ENCODE measurements around the gene IDUA. TPM values are rescaled to one million over a fixed set of nuclear protein-coding genes. Genes with fewer than 3 reads are reported as not detected.

Gene IDUA
- total RNA-seq, 4 donors from 2014 or later: 11.0 to 33.1 (median 19.7) TPM

GRCh38 chr4:1029529-1029928 lies 42.7 kb downstream of the IDUA start:
- no peak overlapping the region for H3K4me3 ChIP-seq

DNA sequence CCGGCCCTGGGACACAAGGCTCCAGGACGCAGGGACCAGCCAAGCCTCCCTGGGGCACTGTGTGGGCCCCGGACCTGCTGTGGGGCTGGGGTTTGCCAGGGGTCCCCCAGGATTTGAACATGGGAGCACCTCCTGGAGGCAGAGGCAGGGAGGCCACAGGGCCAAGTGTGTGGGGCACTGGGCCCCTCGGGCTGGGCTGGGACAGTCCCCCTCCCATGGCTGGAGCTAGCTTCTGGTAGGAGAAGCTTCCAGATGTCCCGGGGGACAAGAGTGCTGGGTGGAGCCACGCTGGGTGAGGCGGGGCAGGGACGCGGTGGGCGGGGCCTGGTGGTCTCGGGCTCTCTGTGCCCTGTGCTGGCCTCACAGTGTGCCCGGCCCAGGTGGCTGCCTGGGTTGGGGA lies 43.2 kb downstream of the IDUA start:
- Histone ChIP-seq H3K4me1 (peaks cover 16% of the 10 kb centered on the region), H3K27me3 (peaks cover 40% of the 10 kb centered on the region), H3K36me3 (peaks cover 4% of the 10 kb centered on the region), H3K27ac (no peak overlapping the region), H3K4me3 (no peak overlapping the region), H3K9me3 (no peaks in the 10 kb centered on the region)
- 41% methylated on average over 6 of the region's 12 CpGs for WGBS
- DNase-seq (ENCODE audit: low spot score in 2 of 2): no peak
- TF ChIP-seq EP300 (IDR thresholded peaks at IDR 0.05) (no peak), POLR2AphosphoS5 (IDR thresholded peaks at IDR 0.05) (no peak)

More at GRCh38 chr4:1029529-1029928, 42.7 kb downstream of the IDUA start:
- Histone ChIP-seq H3K27ac (no peak overlapping the region), H3K9me3 (no peaks in the 10 kb centered on the region), H3K4me1 (peaks cover 14% of the 10 kb centered on the region), H3K27me3 (peaks cover 40% of the 10 kb centered on the region), H3K36me3 (peaks cover 9% of the 10 kb centered on the region)
- no peak for TF ChIP-seq POLR2A (IDR thresholded peaks at IDR 0.05)
- TF ChIP-seq POLR2AphosphoS5 (IDR thresholded peaks at IDR 0.05): no peak
- TF ChIP-seq EP300 (IDR thresholded peaks at IDR 0.05): no peak
- TF ChIP-seq, protein P1, sequence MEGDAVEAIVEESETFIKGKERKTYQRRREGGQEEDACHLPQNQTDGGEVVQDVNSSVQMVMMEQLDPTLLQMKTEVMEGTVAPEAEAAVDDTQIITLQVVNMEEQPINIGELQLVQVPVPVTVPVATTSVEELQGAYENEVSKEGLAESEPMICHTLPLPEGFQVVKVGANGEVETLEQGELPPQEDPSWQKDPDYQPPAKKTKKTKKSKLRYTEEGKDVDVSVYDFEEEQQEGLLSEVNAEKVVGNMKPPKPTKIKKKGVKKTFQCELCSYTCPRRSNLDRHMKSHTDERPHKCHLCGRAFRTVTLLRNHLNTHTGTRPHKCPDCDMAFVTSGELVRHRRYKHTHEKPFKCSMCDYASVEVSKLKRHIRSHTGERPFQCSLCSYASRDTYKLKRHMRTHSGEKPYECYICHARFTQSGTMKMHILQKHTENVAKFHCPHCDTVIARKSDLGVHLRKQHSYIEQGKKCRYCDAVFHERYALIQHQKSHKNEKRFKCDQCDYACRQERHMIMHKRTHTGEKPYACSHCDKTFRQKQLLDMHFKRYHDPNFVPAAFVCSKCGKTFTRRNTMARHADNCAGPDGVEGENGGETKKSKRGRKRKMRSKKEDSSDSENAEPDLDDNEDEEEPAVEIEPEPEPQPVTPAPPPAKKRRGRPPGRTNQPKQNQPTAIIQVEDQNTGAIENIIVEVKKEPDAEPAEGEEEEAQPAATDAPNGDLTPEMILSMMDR (IDR thresholded peaks at IDR 0.05): no peak
- no peak for DNase-seq (ENCODE audit: low spot score in 2 of 2)
- 56% methylated on average over 8 of the region's 17 CpGs for whole genome bisulfite sequencing

- H3K27me3 ChIP-seq: peaks cover 40% of the 10 kb centered on the region
- no peaks in the 10 kb centered on the region for H3K9me3 ChIP-seq
- WGBS: 39% methylated on average over 3 of the region's 16 CpGs
- TF ChIP-seq, protein P1 (IDR thresholded peaks at IDR 0.05): no peak
- TF ChIP-seq POLR2AphosphoS5 (IDR thresholded peaks at IDR 0.05) (no peak), EP300 (IDR thresholded peaks at IDR 0.05) (no peak), POLR2A (IDR thresholded peaks at IDR 0.05) (no peak)
- peaks cover 22% of the 10 kb centered on the region for H3K4me1 ChIP-seq
- DNase-seq (ENCODE audit: low spot score in 2 of 2): no peak
- no peak overlapping the region for H3K4me3 ChIP-seq
- no peaks in the 10 kb centered on the region for H3K36me3 ChIP-seq
- no peak overlapping the region for H3K27ac ChIP-seq
These were observed 43.7 kb downstream of the IDUA start for GRCh38 chr4:1030559-1030958.

DNA sequence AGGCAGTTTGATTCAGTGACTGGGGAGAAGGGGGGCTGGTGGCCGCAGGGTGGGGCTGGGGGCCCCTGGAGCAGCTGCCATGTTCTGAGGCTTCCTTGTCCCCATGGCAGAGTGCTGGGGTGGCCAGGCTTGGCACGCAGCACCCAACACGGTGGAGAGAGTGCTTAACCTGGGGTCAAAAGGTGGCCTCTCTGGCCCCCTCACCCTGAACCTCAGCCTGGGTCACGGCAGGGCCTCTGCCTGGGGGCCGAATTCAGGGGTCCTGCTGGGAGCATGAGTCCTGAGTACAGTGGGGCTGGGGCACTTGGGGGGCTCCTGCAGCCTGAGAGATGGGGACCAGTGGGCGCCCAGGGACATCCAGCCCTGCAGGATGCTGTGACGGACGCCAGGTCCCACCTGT lies 44.5 kb downstream of the IDUA start:
- H3K4me1 ChIP-seq: peaks cover 23% of the 10 kb centered on the region

GRCh38 chr4:1031956-1032795 lies 45.3 kb downstream of the IDUA start:
- 60% methylated on average over 10 of the region's 37 CpGs for WGBS
- H3K36me3 ChIP-seq: no peaks in the 10 kb centered on the region

More for the DNA sequence above, 44.5 kb downstream of the IDUA start:
- TF ChIP-seq POLR2A (IDR thresholded peaks at IDR 0.05) (no peak), POLR2AphosphoS5 (IDR thresholded peaks at IDR 0.05) (no peak), EP300 (IDR thresholded peaks at IDR 0.05) (no peak)
- TF ChIP-seq, protein P1 (IDR thresholded peaks at IDR 0.05): no peak
- no peaks in the 10 kb centered on the region for H3K9me3 ChIP-seq
- no peak overlapping the region for H3K4me3 ChIP-seq
- WGBS: no CpG with 5 or more reads among the region's 8 CpGs
- H3K27ac ChIP-seq: no peak overlapping the region
- no peak for DNase-seq (ENCODE audit: low spot score in 2 of 2)
- peaks cover 40% of the 10 kb centered on the region for H3K27me3 ChIP-seq
- no peaks in the 10 kb centered on the region for H3K36me3 ChIP-seq

More at GRCh38 chr4:1031956-1032795, 45.3 kb downstream of the IDUA start:
- H3K27ac ChIP-seq: no peak overlapping the region
- no peak overlapping the region for H3K4me3 ChIP-seq
- no peaks in the 10 kb centered on the region for H3K9me3 ChIP-seq
- peaks cover 23% of the 10 kb centered on the region for H3K4me1 ChIP-seq
- DNase-seq (ENCODE audit: low spot score in 2 of 2): no peak
- peaks cover 40% of the 10 kb centered on the region for H3K27me3 ChIP-seq
- no peak for TF ChIP-seq POLR2A (IDR thresholded peaks at IDR 0.05)
- TF ChIP-seq, protein P1 (IDR thresholded peaks at IDR 0.05): peak in 1 of 2 donors; percentile 5
